Activated CD4-positive, alpha-beta T cell treated with anti-CD3 and anti-CD28 coated beads for 36 hours (primary cell): ENCODE results near the gene GFRA1. TPM values are rescaled to one million over a fixed set of nuclear protein-coding genes. Genes with fewer than 3 reads are reported as not detected.
"Not testable (repeated sequence)": the region's sequence is repeated elsewhere in the genome, so short reads cannot be mapped to it uniquely, and the experiment has no call there.

Source experiments
- ATAC-seq: fragments of 200-7000 bp; cut with Tn5 transposase; one replicate; pipeline ENCODE4 v1.10.0; 2021; ENCODE audit warnings: mild to moderate bottlenecking, moderate library complexity
- CTCF ChIA-PET: fragments of 350-600 bp; sonication (Branson Sonifier 250); formaldehyde crosslinking; loops from one replicate; lab custom pipeline; 2021; ENCODE audit warnings: antibody characterized with exemption; lab: Charles Lee
- POLR2A ChIA-PET: fragments of 350-600 bp; sonication (Branson Sonifier 250); formaldehyde crosslinking; loops from one replicate; lab custom pipeline; 2021; ENCODE audit warnings: antibody characterized with exemption, inconsistent platforms; lab: Charles Lee
- DNase-seq: peaks from one replicate; pipeline ENCODE4 v3.0.0-alpha.2; 2020
- H3K27ac Mint-ChIP-seq: one replicate; pipeline ENCODE4 v1.8.0; 2021; ENCODE audit warnings: mixed read lengths
- H3K27me3 Mint-ChIP-seq: one replicate; pipeline ENCODE4 v1.8.0; 2021; ENCODE audit warnings: mixed read lengths
- H3K36me3 Mint-ChIP-seq: one replicate; pipeline ENCODE4 v1.8.0; 2021; ENCODE audit warnings: low read depth, mixed read lengths
- H3K4me1 Mint-ChIP-seq: one replicate; pipeline ENCODE4 v1.8.0; 2021; ENCODE audit warnings: mixed read lengths
- H3K4me3 Mint-ChIP-seq: one replicate; pipeline ENCODE4 v1.8.0; 2021; ENCODE audit warnings: mild to moderate bottlenecking, moderate library complexity, mixed read lengths
- H3K9me3 Mint-ChIP-seq: one replicate; pipeline ENCODE4 v1.8.0; 2021; ENCODE audit warnings: low read depth, mixed read lengths
- intact Hi-C, 2 experiments: fragments of 100-400 bp; cut with DNase I in 1 of 2; cut with micrococcal nuclease in 1 of 2; formaldehyde crosslinking; loops; one replicate each; pipeline versions ENCODE4 v1.14.2 to v1.15.1; 2022 to 2024; cut with DNase I, micrococcal nuclease
- total RNA-seq, 2 experiments: library from RNA; stranded (reverse); gene quantifications; one replicate each; pipeline ENCODE4 v1.2.3, GENCODE V29; 2021

GFRA1 gene
- total RNA-seq, 2 experiments from 2014 or later = 0.09 to 0.11 TPM

DNA sequence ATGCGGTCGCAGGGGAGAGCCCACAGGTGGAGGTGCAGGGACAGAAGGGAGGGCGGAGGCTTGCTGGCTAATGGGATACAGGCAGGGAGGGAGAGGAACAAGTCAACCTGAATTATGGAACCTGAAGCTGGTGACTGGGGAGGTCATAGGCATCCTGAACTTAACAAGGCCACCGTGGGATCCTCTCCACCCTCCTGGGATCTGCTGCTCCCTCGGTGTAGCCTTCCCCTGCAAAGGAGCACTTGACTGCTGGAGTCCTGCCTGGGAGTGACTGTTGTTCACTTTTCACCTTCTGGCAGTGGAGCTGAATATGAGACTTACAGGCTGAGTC is 223.1 kb downstream of the GFRA1 start:
- no peak for DNase-seq
- intact Hi-C loops = no loop called here

GRCh38 chr10:116049158-116049973 is 223.6 kb downstream of the GFRA1 start:
- H3K9me3 Mint-ChIP-seq = no peaks in the 10 kb centered on the region
- DNase-seq (no peak), ATAC-seq (no peak)
- CTCF ChIA-PET = no interaction called here
- intact Hi-C loops = no loop called here
- no peak overlapping the region for H3K4me3 Mint-ChIP-seq
- no peaks in the 10 kb centered on the region for H3K27me3 Mint-ChIP-seq
- H3K4me1 Mint-ChIP-seq = no peaks in the 10 kb centered on the region
- no peak overlapping the region for H3K27ac Mint-ChIP-seq
- H3K36me3 Mint-ChIP-seq = no peaks in the 10 kb centered on the region
- POLR2A ChIA-PET = no interaction called here

More for the DNA sequence above, 223.1 kb downstream of the GFRA1 start:
- H3K27me3 Mint-ChIP-seq = no peaks in the 10 kb centered on the region
- no peak overlapping the region for H3K27ac Mint-ChIP-seq
- POLR2A ChIA-PET = no interaction called here
- H3K4me3 Mint-ChIP-seq = no peak overlapping the region
- CTCF ChIA-PET = no interaction called here
- no peaks in the 10 kb centered on the region for H3K9me3 Mint-ChIP-seq
- no peak for ATAC-seq
- H3K4me1 Mint-ChIP-seq = no peaks in the 10 kb centered on the region
- no peaks in the 10 kb centered on the region for H3K36me3 Mint-ChIP-seq

GRCh38 chr10:116045366-116046356 is 227.3 kb downstream of the GFRA1 start:
- ChIA-PET POLR2A (no interaction called here), CTCF (no interaction called here)
- intact Hi-C loops = no loop called here
- Mint-ChIP-seq H3K9me3 (no peaks in the 10 kb centered on the region), H3K27ac (no peak overlapping the region), H3K4me3 (no peak overlapping the region), H3K4me1 (no peaks in the 10 kb centered on the region), H3K36me3 (no peaks in the 10 kb centered on the region), H3K27me3 (peaks cover 1% of the 10 kb centered on the region)
- no peak for DNase-seq
- ATAC-seq = no peak

DNA sequence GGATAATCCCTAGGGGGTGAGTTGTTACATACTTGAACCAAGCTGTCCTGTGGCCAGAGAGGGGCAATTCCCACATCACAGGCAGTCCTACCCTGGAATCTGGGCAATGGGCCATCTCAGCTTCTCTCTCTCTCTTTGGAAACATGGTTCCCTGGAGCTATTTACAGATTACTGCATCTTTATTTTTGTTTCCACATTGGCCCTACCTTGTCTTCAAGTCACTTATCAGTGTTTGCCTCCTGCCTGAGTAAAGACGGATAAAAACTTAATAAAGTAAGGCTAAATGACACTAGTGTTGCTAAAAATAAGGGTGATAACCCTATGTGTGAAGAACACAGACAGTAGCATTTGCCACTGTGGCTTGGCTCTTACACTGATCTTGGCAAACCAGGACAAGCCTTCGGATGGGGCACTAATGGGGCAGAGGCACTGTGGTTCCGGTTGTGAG is 228.2 kb downstream of the GFRA1 start:
- ChIA-PET CTCF (no interaction called here), POLR2A (no interaction called here)
- ATAC-seq (no peak), DNase-seq (no peak)
- Mint-ChIP-seq H3K4me1 (no peaks in the 10 kb centered on the region), H3K27me3 (peaks cover 1% of the 10 kb centered on the region), H3K4me3 (no peak overlapping the region), H3K27ac (no peak overlapping the region), H3K36me3 (no peaks in the 10 kb centered on the region), H3K9me3 (no peaks in the 10 kb centered on the region)
- intact Hi-C loops = no loop called here

DNA sequence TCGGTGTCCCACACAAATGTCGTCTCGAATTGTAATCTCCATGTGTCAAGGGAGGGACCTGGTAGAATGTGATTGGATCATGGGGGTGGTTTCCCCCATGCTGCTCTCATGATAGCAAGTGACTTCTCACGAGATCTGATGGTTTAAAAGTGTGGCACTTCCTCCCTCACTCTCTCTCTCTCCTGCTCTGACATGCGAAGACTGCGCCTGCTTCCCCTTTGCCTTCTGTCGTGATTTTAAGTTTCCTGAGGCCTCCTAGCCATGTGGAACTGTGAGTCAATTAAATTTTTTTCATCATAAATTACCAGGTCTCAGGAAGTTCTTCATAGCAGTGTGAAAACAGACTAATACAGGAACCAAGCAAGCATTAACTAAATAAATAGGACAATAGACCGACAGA is 229.1 kb downstream of the GFRA1 start:
- DNase-seq (no peak), ATAC-seq (no peak)
- POLR2A ChIA-PET = no interaction called here
- Mint-ChIP-seq H3K36me3 (no peaks in the 10 kb centered on the region), H3K4me3 (no peak overlapping the region), H3K27me3 (peaks cover 1% of the 10 kb centered on the region), H3K27ac (no peak overlapping the region), H3K4me1 (no peaks in the 10 kb centered on the region), H3K9me3 (no peaks in the 10 kb centered on the region)
- intact Hi-C loops = no loop called here
- CTCF ChIA-PET = no interaction called here

- Mint-ChIP-seq H3K36me3 (no peaks in the 10 kb centered on the region), H3K4me3 (no peak overlapping the region), H3K4me1 (no peaks in the 10 kb centered on the region), H3K27me3 (peaks cover 1% of the 10 kb centered on the region), H3K9me3 (no peaks in the 10 kb centered on the region), H3K27ac (no peak overlapping the region)
- no peak for ATAC-seq
- POLR2A ChIA-PET = no interaction called here
- no peak for DNase-seq
- intact Hi-C loops = no loop called here
- CTCF ChIA-PET = no interaction called here
Measured at GRCh38 chr10:116043304-116043703, 229.7 kb downstream of the GFRA1 start.

- no peaks in the 10 kb centered on the region for H3K4me1 Mint-ChIP-seq
- intact Hi-C loops = no loop called here
- H3K9me3 Mint-ChIP-seq = peaks cover 2% of the 10 kb centered on the region
- no peak for ATAC-seq
- H3K27me3 Mint-ChIP-seq = peaks cover 1% of the 10 kb centered on the region
- ChIA-PET POLR2A (no interaction called here), CTCF (interaction anchor here (0.7 kb wide), 1 partner anchor 21 kb away, joined by 4 read pairs; no protein-coding TSS in a partner anchor)
- H3K36me3 Mint-ChIP-seq = no peaks in the 10 kb centered on the region
- no peak overlapping the region for H3K4me3 Mint-ChIP-seq
- no peak overlapping the region for H3K27ac Mint-ChIP-seq
- no peak for DNase-seq
Measured at GRCh38 chr10:116041948-116042347, 231.1 kb downstream of the GFRA1 start.

DNA sequence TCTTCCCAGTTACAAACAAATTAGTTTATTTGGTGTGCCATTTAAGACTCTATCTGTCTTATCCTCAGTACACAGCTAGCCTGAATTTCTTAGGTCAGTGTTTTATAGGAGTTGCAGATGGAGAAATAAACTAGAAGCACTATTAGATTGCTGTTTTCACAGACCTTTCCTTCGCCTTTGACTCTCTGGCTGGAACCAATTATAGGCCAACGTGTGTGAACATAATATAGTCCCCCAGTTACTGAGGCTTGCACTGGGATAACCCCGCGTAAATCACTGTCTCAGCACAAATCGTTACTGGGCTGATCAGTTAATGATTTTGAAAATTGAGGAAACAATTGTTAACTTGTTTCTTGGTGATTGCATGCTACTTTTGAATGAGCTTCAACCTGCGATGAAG is 233.4 kb downstream of the GFRA1 start:
- ChIA-PET CTCF (interaction anchor here (0.8 kb wide), 1 partner anchor 333 kb away, joined by 3 read pairs; no protein-coding TSS in a partner anchor), POLR2A (no interaction called here)
- no peak for DNase-seq
- intact Hi-C loops = no loop called here
- no peak for ATAC-seq
- H3K27ac Mint-ChIP-seq = no peak overlapping the region
- no peak overlapping the region for H3K4me3 Mint-ChIP-seq
- no peaks in the 10 kb centered on the region for H3K36me3 Mint-ChIP-seq
- no peaks in the 10 kb centered on the region for H3K4me1 Mint-ChIP-seq
- H3K9me3 Mint-ChIP-seq = peaks cover 2% of the 10 kb centered on the region
- H3K27me3 Mint-ChIP-seq = peaks cover 1% of the 10 kb centered on the region

GRCh38 chr10:116038259-116038658 is 234.7 kb downstream of the GFRA1 start:
- POLR2A ChIA-PET = no interaction called here
- no peaks in the 10 kb centered on the region for H3K4me1 Mint-ChIP-seq
- intact Hi-C loops = no loop called here
- H3K9me3 Mint-ChIP-seq = peaks cover 8% of the 10 kb centered on the region
- H3K4me3 Mint-ChIP-seq = no peak overlapping the region
- ATAC-seq (no peak), DNase-seq (no peak)
- CTCF ChIA-PET = no interaction called here
- H3K36me3 Mint-ChIP-seq = no peaks in the 10 kb centered on the region
- peaks cover 1% of the 10 kb centered on the region for H3K27me3 Mint-ChIP-seq
- H3K27ac Mint-ChIP-seq = no peak overlapping the region

GRCh38 chr10:116035406-116035805 is 237.6 kb downstream of the GFRA1 start:
- POLR2A ChIA-PET, H3K36me3 Mint-ChIP-seq, CTCF ChIA-PET, H3K4me3 Mint-ChIP-seq, DNase-seq, H3K4me1 Mint-ChIP-seq, ATAC-seq, intact Hi-C loops, H3K27me3 Mint-ChIP-seq, H3K27ac Mint-ChIP-seq: not testable (repeated sequence)
- peaks cover 21% of the 10 kb centered on the region for H3K9me3 Mint-ChIP-seq

GRCh38 chr10:116030576-116030975 is 242.4 kb downstream of the GFRA1 start:
- ATAC-seq (no peak), DNase-seq (no peak)
- intact Hi-C loops = no loop called here
- Mint-ChIP-seq H3K4me3 (no peak overlapping the region), H3K9me3 (peaks cover 19% of the 10 kb centered on the region), H3K36me3 (no peaks in the 10 kb centered on the region), H3K27me3 (no peaks in the 10 kb centered on the region), H3K4me1 (no peaks in the 10 kb centered on the region), H3K27ac (no peak overlapping the region)
- POLR2A ChIA-PET = no interaction called here
- CTCF ChIA-PET = no interaction called here
